VCaP (cell line): Measurements from ENCODE around the gene SRD5A1.

Experiments
- H3K27ac ChIP-seq: fragments of 450-650 bp; 2 replicates; pipeline ENCODE4 v1.5.1; 2017
- CTCF ChIP-seq: fragments of 450-650 bp; conservative IDR thresholded peaks from 2 replicates; pipeline ENCODE4 v1.5.1; 2017; ENCODE audit warnings: mild to moderate bottlenecking, moderate library complexity

The SRD5A1 gene

GRCh38 chr5:6717247-6717646, 84.0 kb downstream of the SRD5A1 start:
- H3K27ac ChIP-seq = no peak overlapping the region
- no peak for TF ChIP-seq CTCF

- no peak for TF ChIP-seq CTCF
- no peak overlapping the region for H3K27ac ChIP-seq
These were observed 84.4 kb downstream of the SRD5A1 start for GRCh38 chr5:6717687-6718086.

DNA sequence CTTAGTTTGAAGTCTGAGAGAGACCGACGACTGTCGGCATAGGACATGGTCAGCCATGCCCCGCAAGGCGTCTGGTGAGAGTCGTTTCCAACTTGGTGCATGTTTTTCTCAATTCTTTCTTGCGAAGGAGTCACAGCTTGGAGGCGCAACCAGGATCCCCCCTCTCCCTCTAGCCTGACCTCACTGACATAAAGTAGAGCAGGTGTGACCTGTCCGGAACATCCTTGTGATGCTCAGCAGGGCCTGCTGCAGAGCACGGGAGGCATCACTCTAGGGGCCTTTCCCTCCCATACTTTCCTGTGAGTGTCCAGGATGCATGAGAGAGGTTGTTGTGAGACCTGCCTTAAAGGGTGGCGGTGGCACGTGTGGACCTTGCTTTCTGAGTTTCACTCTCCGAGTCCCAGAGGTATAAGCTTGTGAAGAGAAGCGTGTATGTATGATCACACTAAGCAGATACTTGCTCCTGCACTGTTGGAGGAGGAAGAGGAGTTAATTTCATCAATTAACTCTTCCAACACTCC, 85.0 kb downstream of the SRD5A1 start:
- no peak for TF ChIP-seq CTCF
- no peak overlapping the region for H3K27ac ChIP-seq

DNA sequence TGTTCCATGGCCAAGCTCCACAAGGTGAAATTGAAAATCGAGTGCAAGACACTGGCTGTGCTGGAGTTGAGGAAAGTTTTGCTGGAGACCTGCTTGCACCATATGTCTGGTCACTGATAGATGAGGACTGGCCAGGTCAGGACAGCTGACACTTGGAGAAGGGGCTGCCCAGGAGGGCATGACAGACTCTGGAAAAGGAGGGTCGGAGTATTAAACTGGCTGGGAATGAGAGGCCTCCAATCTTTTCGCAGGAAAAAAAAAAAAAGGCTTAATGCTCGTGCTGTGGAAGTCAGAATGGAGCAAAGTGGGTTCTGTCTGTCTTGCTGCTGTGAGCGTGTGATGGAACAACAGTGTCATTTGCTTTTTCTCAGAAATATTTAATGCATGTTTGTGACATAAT, 85.5 kb downstream of the SRD5A1 start:
- no peak for TF ChIP-seq CTCF

DNA sequence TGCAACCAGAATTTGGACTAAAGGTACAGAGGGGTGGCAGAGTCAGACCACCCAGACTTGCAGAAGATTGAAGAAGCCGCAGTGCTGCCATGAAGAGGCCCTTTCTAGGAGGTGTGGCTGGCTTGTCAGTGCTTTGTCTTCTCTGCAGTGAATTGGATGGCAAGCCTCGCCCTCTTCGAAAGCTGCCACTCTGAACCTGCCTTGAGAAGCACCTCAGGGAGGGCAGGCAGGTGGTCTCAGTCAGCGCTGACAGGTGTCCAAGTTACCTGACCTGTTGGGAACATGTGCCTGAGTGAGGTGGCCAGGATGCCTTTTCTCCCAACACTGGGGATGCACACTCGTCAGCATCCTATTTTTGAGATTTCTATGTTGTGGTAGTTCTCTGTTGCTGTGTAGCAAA, 86.2 kb downstream of the SRD5A1 start:
- H3K27ac ChIP-seq = no peak overlapping the region
- TF ChIP-seq CTCF = no peak

More for the DNA sequence above, 85.5 kb downstream of the SRD5A1 start:
- no peak overlapping the region for H3K27ac ChIP-seq

GRCh38 chr5:6719896-6720560, 86.8 kb downstream of the SRD5A1 start:
- no peak overlapping the region for H3K27ac ChIP-seq
- TF ChIP-seq CTCF = no peak

GRCh38 chr5:6720561-6720921, 87.3 kb downstream of the SRD5A1 start:
- no peak overlapping the region for H3K27ac ChIP-seq
- TF ChIP-seq CTCF = no peak
